Retinal pigment epithelial cell (primary cell): ENCODE data around the gene SLC9A3.

ENCODE experiments used
- DNase-seq: peaks from one replicate; pipeline ENCODE4 v3.0.0-alpha.2; 2010; ENCODE audit warnings: low read depth
- H3K4me3 ChIP-seq: 2 replicates; pipeline ENCODE4 v1.5.1; 2011; ENCODE audit warnings: mild to moderate bottlenecking, low read length, control low read depth, moderate library complexity
- CTCF ChIP-seq: conservative IDR thresholded peaks from 2 replicates; pipeline ENCODE4 v1.5.1; 2011; ENCODE audit warnings: low read depth, low read length, control low read depth, inconsistent platforms

SLC9A3 gene

GRCh38 chr5:494667-495255 lies 29.5 kb downstream of the SLC9A3 start:
- TF ChIP-seq CTCF = no peak
- no peak for DNase-seq
- H3K4me3 ChIP-seq = no peak overlapping the region

- no peak for TF ChIP-seq CTCF
- DNase-seq = no peak
- no peak overlapping the region for H3K4me3 ChIP-seq
Measured at GRCh38 chr5:493758-494157, 30.5 kb downstream of the SLC9A3 start.

- no peak for TF ChIP-seq CTCF
- DNase-seq = no peak
- no peak overlapping the region for H3K4me3 ChIP-seq
Measured at GRCh38 chr5:493119-493701, 31.0 kb downstream of the SLC9A3 start.

GRCh38 chr5:492314-492893 lies 31.8 kb downstream of the SLC9A3 start:
- no peak overlapping the region for H3K4me3 ChIP-seq
- TF ChIP-seq CTCF = no peak
- DNase-seq = no peak

- no peak overlapping the region for H3K4me3 ChIP-seq
- no peak for TF ChIP-seq CTCF
- DNase-seq = no peak
Measured at GRCh38 chr5:491856-492155, 32.4 kb downstream of the SLC9A3 start.

- TF ChIP-seq CTCF = no peak
- DNase-seq = no peak
- H3K4me3 ChIP-seq = no peak overlapping the region
Measured at GRCh38 chr5:491119-491855, 33.0 kb downstream of the SLC9A3 start.
